HepG2 (cell line): Measurements from ENCODE around the gene CSNK2B. TPM values are rescaled to one million over a fixed set of nuclear protein-coding genes. Genes with fewer than 3 reads are reported as not detected.

Experiments
- CENPX ChIP-seq: sonication (generic); formaldehyde crosslinking; IDR thresholded peaks from 2 replicates; pipeline ENCODE4 v1.9.0; 2021; ENCODE audit warnings: mild to moderate bottlenecking, missing genetic modification reagents, moderate library complexity
- DMTF1 ChIP-seq: sonication (generic); formaldehyde crosslinking; IDR thresholded peaks from 2 replicates; pipeline ENCODE4 v1.4.0; 2020; ENCODE audit warnings: mild to moderate bottlenecking, missing genetic modification reagents
- FOXP1 ChIP-seq, 2 experiments: fragments of 450-650 bp in 1 of 2; IDR thresholded peaks; 2 replicates each; pipeline ENCODE4 v1.6.1; 2017 to 2018; ENCODE audit warnings: antibody characterized with exemption in 1 of 2
- HNRNPUL1 ChIP-seq: fragments of 200-400 bp; formaldehyde crosslinking; IDR thresholded peaks from 2 replicates; pipeline ENCODE4 v1.6.1; 2017; ENCODE audit warnings: low read depth, mild to moderate bottlenecking, low read length, moderate library complexity
- MNT ChIP-seq: fragments of 450-650 bp; IDR thresholded peaks from 2 replicates; pipeline ENCODE4 v1.6.1; 2016
- MTF1 ChIP-seq: sonication (generic); formaldehyde crosslinking; IDR thresholded peaks from 2 replicates; pipeline ENCODE4 v1.5.0; 2020; ENCODE audit warnings: missing genetic modification reagents
- PAF1 ChIP-seq: IDR thresholded peaks from 2 replicates; pipeline ENCODE4 v1.6.1; 2016; ENCODE audit warnings: missing genetic modification reagents, missing compliant biosample characterization
- PPARG ChIP-seq: conservative IDR thresholded peaks from 2 replicates; pipeline ENCODE4 v1.6.1; 2016; ENCODE audit warnings: missing biosample characterization, missing genetic modification reagents
- PREB ChIP-seq: sonication (generic); formaldehyde crosslinking; IDR thresholded peaks from 2 replicates; pipeline ENCODE4 v1.4.0; 2020; ENCODE audit warnings: missing genetic modification reagents
- TARDBP ChIP-seq: sonication (generic); formaldehyde crosslinking; IDR thresholded peaks from 2 replicates; pipeline ENCODE4 v1.8.0; 2022; ENCODE audit warnings: mild to moderate bottlenecking, missing genetic modification reagents
- TBX2 ChIP-seq: sonication (generic); formaldehyde crosslinking; IDR thresholded peaks from 2 replicates; pipeline ENCODE4 v1.5.0; 2020; ENCODE audit warnings: missing genetic modification reagents, mild to moderate bottlenecking, borderline replicate concordance
- TCF12 ChIP-seq, 2 experiments: fragments of 450-650 bp in 1 of 2; sonication (generic) in 1 of 2; formaldehyde crosslinking in 1 of 2; IDR thresholded peaks; 2 replicates each; pipeline versions ENCODE4 v1.6.1 to v1.8.0; 2017 to 2022; ENCODE audit warnings: antibody characterized with exemption in 1 of 2, mild to moderate bottlenecking in 1 of 2, missing genetic modification reagents in 1 of 2, moderate library complexity in 1 of 2
- TFAP4 ChIP-seq: sonication (generic); IDR thresholded peaks from 2 replicates; pipeline ENCODE4 v1.6.1; 2016; ENCODE audit warnings: low read depth, borderline replicate concordance
- ZC3H13 ChIP-seq: sonication (generic); formaldehyde crosslinking; IDR thresholded peaks from 2 replicates; pipeline ENCODE4 v1.8.1; 2023; ENCODE audit warnings: mild to moderate bottlenecking, missing genetic modification reagents, moderate library complexity
- ZFP1 ChIP-seq: IDR thresholded peaks from 2 replicates; pipeline ENCODE4 v1.6.1; 2016
- ZNF3 ChIP-seq: IDR thresholded peaks from 2 replicates; pipeline ENCODE4 v1.7.0; 2017; ENCODE audit warnings: inconsistent platforms
- ZNF350 ChIP-seq: sonication (generic); formaldehyde crosslinking; IDR thresholded peaks from 2 replicates; pipeline ENCODE4 v1.4.0; 2020; ENCODE audit warnings: mild to moderate bottlenecking, low read depth, missing genetic modification reagents, borderline replicate concordance
- ZNF382 ChIP-seq: sonication (generic); formaldehyde crosslinking; IDR thresholded peaks from 2 replicates; pipeline ENCODE4 v1.5.0; 2020; ENCODE audit warnings: missing genetic modification reagents, mild to moderate bottlenecking, borderline replicate concordance
- ZNF501 ChIP-seq: sonication (generic); formaldehyde crosslinking; IDR thresholded peaks from 2 replicates; pipeline ENCODE4 v1.5.1; 2020; ENCODE audit warnings: mild to moderate bottlenecking, moderate library complexity, missing genetic modification reagents
- ZNF605 ChIP-seq: sonication (generic); formaldehyde crosslinking; IDR thresholded peaks from 2 replicates; pipeline ENCODE4 v1.8.0; 2022; ENCODE audit warnings: mild to moderate bottlenecking, missing genetic modification reagents
- ZNF607 ChIP-seq: sonication (generic); formaldehyde crosslinking; IDR thresholded peaks from 2 replicates; pipeline ENCODE4 v1.5.1; 2020; ENCODE audit warnings: missing genetic modification reagents, mild to moderate bottlenecking, borderline replicate concordance
- ZNF766 ChIP-seq: sonication (generic); formaldehyde crosslinking; IDR thresholded peaks from 2 replicates; pipeline ENCODE4 v1.5.0; 2020; ENCODE audit warnings: missing genetic modification reagents, borderline replicate concordance
- ZNF839 ChIP-seq: sonication (generic); formaldehyde crosslinking; IDR thresholded peaks from 2 replicates; pipeline ENCODE4 v1.4.0; 2020; ENCODE audit warnings: missing genetic modification reagents, mild to moderate bottlenecking, borderline replicate concordance
- ZSCAN29 ChIP-seq: sonication (generic); formaldehyde crosslinking; conservative IDR thresholded peaks from 2 replicates; pipeline ENCODE4 v1.4.0; 2020; ENCODE audit warnings: mild to moderate bottlenecking, missing genetic modification reagents
- polyA plus RNA-seq, 8 experiments: library from polyadenylated mRNA; depleted of rRNA in 3 of 8; stranded (reverse) in 7 of 8; unstranded in 1 of 8; fragments of >200 nt; fragmentation: Illumina TruSeq in 4 of 8; extraction: Trizol in 4 of 8; gene quantifications; 2 replicates each; pipeline versions ENCODE4 v1.2.1 to v1.2.3, GENCODE V29; 2011 to 2016; ENCODE audit warnings: low read depth in 4 of 8, missing spikeins in 1 of 8, mixed read lengths in 1 of 8; ENCODE audit not compliant: insufficient read depth in 1 of 8
- total RNA-seq, 5 experiments: library from RNA; depleted of rRNA; stranded (reverse); fragments of >200 nt; fragmentation: Illumina TruSeq; extraction: Trizol; gene quantifications; 2 replicates each; pipeline ENCODE4 v1.2.3, GENCODE V29; 2016; ENCODE audit warnings: low read depth in 1 of 5

The CSNK2B gene
- total and polyA plus RNA-seq, 2 of the 13 experiments (the other 11 are each of a cell fraction or from before 2014, with no cell fraction given): 111 to 296 TPM

GRCh38 chr6:31665501-31666336, at the start of gene CSNK2B (continued):
- peak; percentile 62 for TF ChIP-seq MNT
- TF ChIP-seq ZC3H13 (CRISPR knock-in tag): 0 out of 2 replicates have a peak, but pooled peaks have one; percentile 55
- TF ChIP-seq ZNF839: peak; percentile 77; the same call in 1 of the 2 replicates
- TF ChIP-seq PAF1 (CRISPR knock-in tag): no peak
- peak; percentile 66; the same call in 1 of the 2 replicates for TF ChIP-seq ZSCAN29 (CRISPR knock-in tag)
- peak; percentile 20; the same call in 1 of the 2 replicates for TF ChIP-seq DMTF1
- no peak for TF ChIP-seq ZNF382 (CRISPR knock-in tag)
- peak; percentile 40 for TF ChIP-seq ZNF350 (CRISPR knock-in tag)
- TF ChIP-seq TBX2 (CRISPR knock-in tag): peak; percentile 14; the same call in 1 of the 2 replicates
- peak; percentile 15; the same call in 1 of the 2 replicates for TF ChIP-seq ZNF607 (CRISPR knock-in tag)
- TF ChIP-seq PREB (CRISPR knock-in tag): no peak
- no peak for TF ChIP-seq FOXP1 (IDR thresholded peaks at IDR 0.05)
- TF ChIP-seq FOXP1 (CRISPR knock-in tag; IDR thresholded peaks at IDR 0.05): peak; percentile 26; the same call in 1 of the 2 replicates
- TF ChIP-seq ZFP1 (CRISPR knock-in tag): 0 out of 2 replicates have a peak, but pooled peaks have one; percentile 34
- no peak; the same call in 1 of the 2 replicates for TF ChIP-seq ZNF501 (CRISPR knock-in tag)
- 0 out of 2 replicates have a peak, but pooled peaks have one; percentile 55 for TF ChIP-seq MTF1 (CRISPR knock-in tag)
- TF ChIP-seq TARDBP (CRISPR knock-in tag): peak; percentile 80
- no peak for TF ChIP-seq CENPX (CRISPR knock-in tag)
- TF ChIP-seq HNRNPUL1: no peak
- peak; percentile 59; the same call in 1 of the 2 replicates for TF ChIP-seq PPARG (CRISPR knock-in tag)
- TF ChIP-seq ZNF766: peak; percentile 65; the same call in 1 of the 2 replicates
- TF ChIP-seq ZNF3: no peak
- peak; percentile 40; the same call in 1 of the 2 replicates for TF ChIP-seq TFAP4
- no peak; the same call in 1 of the 2 replicates for TF ChIP-seq ZNF605 (CRISPR knock-in tag)
- TF ChIP-seq TCF12 (IDR thresholded peaks at IDR 0.05): no peak
- no peak; the same call in 1 of the 2 replicates for TF ChIP-seq TCF12 (CRISPR knock-in tag; IDR thresholded peaks at IDR 0.05)
